NCI-H510A treated with DMSO at 0.1 percent for 48 hours (cell line): Measurements from ENCODE around the gene IRF9.
"Not testable (repeated sequence)": the region's sequence is repeated elsewhere in the genome, so short reads cannot be mapped to it uniquely, and the experiment has no call there.

Experiments used
- DNase-seq: peaks from one replicate; lab custom pipeline; 2025; lab: John Stamatoyannopoulos, UW

Gene IRF9

GRCh38 chr14:24194873-24195185 is 33.8 kb downstream of the IRF9 start:
- no peak for DNase-seq

DNA sequence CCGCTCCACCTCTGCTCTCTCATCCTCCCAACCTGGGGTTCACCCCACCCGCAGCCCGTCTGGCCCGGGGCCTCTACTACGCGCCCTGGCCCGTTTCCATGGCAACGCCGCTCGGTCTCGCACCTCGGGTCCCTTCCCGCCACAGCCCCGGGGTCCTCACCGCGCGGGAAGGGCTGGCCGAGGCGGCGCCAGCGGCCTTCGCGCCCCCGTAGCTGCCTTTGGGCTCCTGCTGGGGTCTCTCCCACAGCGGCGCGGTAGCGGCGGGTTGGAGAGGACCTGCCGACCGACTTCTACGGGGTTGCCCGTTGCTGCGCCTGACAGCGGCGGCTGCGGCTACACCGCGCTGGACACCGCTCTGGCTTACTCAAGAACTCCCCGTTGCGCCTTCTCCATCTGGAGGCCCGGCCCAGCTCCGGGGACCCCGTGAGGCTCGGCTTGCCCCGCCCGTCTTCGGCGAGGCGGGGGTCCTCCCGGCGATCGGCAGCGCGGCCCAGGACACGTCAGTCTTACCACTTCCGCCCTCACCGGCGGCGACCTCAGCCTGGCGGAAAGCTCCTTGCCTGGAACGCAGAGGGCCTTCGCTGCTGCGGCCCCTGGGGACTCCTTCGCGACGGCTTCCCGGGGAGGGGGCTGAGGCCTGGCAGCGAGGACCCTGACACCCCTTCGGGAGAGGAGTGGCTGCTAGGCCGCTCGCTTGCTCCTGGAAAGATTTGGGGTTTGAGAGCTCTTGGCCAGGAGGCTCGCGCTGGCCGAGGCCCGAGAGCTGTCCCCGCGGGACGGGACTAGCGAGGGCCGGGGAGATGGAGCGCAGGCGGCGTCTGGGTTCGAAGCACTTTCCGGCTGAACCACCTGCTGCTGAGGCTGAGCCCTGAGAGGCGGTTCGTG is 34.4 kb downstream of the IRF9 start, which contains the start of gene TM9SF1:
Gene TM9SF1 (minus strand): TSS at position 256 of the 885 bp plus-strand sequence. CDS start 422 bp downstream, outside the sequence.
- DNase-seq, result peak; percentile 39

- no peak for DNase-seq
These were observed 35.3 kb downstream of the IRF9 start for GRCh38 chr14:24196071-24197055.

GRCh38 chr14:24197056-24197450 is 36.0 kb downstream of the IRF9 start:
- DNase-seq, result no peak

- DNase-seq, result no peak
These were observed 37.9 kb downstream of the IRF9 start for GRCh38 chr14:24198814-24199524.

GRCh38 chr14:24202538-24202937 is 41.5 kb downstream of the IRF9 start:
- DNase-seq, result not testable (repeated sequence)

GRCh38 chr14:24203249-24203886 is 42.3 kb downstream of the IRF9 start:
- DNase-seq, result not testable (repeated sequence)

DNA sequence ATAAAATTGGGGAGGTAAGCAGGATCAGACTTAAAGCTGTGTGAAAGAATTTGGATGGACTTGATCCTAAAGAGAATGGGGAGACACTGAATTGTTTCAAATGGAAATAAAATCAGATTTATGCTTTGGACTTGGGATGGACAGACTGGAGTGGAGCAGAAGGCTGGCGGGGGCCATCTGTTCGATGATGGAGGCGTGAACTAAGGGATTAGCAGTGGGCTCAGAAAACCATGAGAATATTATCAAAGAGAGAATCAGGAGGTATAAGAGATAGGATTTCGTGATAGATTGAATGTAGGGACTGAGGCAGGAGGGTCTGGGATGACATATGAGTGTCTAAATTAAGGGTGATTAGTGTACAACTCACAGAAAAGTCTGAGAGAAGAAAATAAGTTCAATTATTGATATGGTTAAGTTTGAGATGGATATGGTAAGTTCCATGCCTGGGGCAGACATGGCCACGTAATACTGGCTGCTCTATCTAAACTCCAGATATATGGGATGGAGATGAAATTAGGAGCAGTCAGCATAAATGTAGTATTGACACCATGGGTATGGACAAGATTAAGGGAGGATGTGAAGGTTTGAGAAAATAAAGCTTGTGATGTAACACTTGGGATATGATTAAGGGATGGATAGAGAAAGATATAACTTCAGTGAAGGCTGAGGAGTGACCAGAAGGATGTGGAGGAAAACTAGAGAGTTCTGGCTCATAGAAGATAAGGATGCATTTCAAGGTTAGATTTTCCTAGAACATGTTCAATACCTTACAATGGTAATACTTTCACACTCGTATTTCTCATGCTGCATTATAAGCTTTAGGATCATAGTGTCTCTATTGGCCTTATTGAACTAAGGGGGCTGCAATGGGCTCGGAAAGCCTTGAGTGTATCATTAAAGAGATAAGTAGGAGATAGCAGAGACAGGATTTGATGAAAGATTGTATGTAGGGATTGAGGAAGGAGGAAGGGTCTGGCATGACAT is 43.4 kb downstream of the IRF9 start:
- no peak for DNase-seq

DNA sequence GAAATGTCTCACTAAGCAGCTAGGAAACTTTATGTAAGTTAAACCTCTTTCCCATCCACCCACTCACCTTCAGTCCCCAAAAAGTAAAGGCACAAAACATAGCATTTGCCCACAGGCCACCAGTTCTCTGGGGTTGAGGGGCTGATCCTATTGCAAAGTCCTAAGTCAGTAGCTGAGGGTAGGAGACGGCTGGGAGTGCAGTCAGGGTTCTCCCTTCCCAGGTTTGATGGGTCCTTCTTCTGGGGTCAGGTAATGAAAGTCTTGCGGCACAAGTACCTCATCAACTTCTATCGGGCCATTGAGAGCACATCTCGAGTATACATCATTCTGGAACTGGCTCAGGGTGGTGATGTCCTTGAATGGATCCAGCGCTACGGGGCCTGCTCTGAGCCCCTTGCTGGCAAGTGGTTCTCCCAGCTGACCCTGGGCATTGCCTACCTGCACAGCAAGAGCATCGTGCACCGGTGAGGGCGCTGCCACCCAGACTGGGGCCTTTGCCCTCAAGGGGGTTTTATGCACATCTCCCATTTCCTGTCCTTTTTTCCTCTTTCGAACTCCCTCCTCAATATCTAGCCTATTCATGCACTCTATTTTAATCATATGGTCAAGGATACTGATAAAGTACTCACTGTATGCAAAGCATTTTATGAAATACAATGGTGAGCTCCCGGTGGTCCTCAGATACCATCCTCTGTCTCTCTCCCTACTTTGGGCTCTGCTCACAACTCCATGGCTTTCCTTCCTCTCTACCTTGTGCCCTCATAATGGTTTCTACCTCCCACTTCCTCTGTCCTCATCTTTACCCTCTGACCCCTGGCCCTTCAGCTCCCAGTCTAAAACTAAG is 45.4 kb downstream of the IRF9 start:
- no peak for DNase-seq

DNA sequence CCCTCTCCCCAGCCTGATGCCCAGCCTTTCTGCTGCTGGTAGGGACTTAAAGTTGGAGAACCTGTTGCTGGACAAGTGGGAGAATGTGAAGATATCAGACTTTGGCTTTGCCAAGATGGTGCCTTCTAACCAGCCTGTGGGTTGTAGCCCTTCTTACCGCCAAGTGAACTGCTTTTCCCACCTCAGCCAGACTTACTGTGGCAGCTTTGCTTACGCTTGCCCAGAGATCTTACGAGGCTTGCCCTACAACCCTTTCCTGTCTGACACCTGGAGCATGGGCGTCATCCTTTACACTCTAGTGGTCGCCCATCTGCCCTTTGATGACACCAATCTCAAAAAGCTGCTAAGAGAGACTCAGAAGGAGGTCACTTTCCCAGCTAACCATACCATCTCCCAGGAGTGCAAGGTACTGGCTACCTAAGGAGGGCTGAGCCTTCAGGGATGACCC is 46.1 kb downstream of the IRF9 start:
- no peak for DNase-seq

GRCh38 chr14:24207625-24208024 is 46.6 kb downstream of the IRF9 start:
- DNase-seq, result no peak

- DNase-seq, result no peak
These were observed 50.2 kb downstream of the IRF9 start for GRCh38 chr14:24211311-24211710.

DNA sequence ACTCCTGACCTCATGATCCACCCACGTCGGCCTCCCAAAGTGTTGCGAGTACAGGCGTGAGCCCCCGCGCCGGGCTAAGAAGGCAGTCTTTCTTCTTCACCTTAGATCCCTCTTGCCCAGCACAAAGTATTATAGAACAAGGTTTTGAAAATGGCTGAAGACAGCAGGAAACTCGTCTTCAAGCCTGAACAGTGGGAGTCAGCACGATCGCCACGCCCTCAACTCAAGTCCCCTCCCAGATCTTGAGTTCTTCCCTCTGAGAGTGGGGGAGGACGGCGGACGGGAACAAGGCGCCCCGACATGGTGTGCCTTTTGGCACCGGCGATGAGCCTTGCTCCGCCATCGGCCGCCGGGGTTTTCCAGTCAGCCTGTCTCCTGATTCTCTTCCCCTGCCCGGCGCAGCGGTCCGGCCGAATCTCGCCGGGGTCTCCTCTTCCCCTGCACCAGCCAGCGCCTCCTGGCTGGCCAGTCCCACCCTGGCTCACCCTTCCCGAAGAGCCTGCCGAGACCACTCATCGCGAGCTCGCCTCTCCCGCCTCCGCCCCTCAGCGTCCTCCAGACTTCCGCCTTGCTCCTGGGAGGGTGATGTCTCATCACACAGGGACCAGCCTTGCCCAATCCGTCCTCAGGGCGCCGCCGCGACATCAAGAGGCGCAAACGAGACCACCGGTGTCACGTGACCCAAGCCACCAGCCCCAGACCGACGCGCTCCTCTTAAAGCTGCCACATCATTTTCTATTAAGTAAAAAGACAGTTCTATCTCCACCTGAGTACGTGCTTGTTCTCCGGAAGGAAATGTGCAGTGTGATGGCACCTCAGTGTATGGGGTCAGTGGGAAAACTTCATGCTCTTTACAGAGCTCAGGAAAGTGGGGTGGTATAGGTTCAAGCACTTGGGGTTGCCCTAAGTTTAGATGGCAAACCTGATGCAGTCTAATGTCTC is 52.1 kb downstream of the IRF9 start, which contains the start of gene CHMP4A:
Gene CHMP4A (minus strand): TSS at position 565 of the 942 bp plus-strand sequence. CDS start 49 bp downstream, at position 516.
- peak; percentile 86 for DNase-seq

- DNase-seq, result no peak
These were observed 53.0 kb downstream of the IRF9 start for GRCh38 chr14:24213866-24214662.

GRCh38 chr14:24215495-24216344 is 54.7 kb downstream of the IRF9 start, which contains the start of gene MDP1:
Gene MDP1 (minus strand): TSS chr14:24216066. CDS start chr14:24215955, 111 bp downstream.
- DNase-seq, result peak; percentile 83
